ENCODE results near the gene PHC3. TPM values are rescaled to one million over a fixed set of nuclear protein-coding genes. Genes with fewer than 3 reads are reported as not detected.

The PHC3 gene
- total RNA-seq, 2 experiments from 2014 or later, result 40.6 to 89.7 TPM

DNA sequence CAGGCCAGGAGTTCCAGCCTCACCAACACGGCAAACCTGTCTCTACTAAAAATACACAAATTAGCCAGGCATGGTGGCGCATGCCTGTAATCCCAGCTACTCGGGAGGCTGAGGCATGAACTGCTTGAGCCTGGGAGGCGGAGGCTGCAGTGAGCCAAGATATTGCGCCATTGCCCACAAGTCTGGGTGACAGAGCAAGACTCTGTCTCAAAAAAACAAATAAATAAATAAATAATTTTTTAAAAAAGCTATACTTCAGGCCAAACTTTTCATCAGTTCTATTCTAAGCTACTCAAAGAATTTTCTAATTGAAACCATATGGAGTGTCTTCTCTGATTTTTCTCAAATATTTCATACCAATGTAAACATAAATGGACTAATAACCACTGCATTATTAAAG lies 43.5 kb downstream of the PHC3 start:
- no peak for TF ChIP-seq EZH2phosphoT487 (IDR thresholded peaks at IDR 0.05; ENCODE audit: borderline replicate concordance, low read depth, low read length)
- TF ChIP-seq, protein P1, sequence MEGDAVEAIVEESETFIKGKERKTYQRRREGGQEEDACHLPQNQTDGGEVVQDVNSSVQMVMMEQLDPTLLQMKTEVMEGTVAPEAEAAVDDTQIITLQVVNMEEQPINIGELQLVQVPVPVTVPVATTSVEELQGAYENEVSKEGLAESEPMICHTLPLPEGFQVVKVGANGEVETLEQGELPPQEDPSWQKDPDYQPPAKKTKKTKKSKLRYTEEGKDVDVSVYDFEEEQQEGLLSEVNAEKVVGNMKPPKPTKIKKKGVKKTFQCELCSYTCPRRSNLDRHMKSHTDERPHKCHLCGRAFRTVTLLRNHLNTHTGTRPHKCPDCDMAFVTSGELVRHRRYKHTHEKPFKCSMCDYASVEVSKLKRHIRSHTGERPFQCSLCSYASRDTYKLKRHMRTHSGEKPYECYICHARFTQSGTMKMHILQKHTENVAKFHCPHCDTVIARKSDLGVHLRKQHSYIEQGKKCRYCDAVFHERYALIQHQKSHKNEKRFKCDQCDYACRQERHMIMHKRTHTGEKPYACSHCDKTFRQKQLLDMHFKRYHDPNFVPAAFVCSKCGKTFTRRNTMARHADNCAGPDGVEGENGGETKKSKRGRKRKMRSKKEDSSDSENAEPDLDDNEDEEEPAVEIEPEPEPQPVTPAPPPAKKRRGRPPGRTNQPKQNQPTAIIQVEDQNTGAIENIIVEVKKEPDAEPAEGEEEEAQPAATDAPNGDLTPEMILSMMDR (conservative IDR thresholded peaks at IDR 0.05; ENCODE audit: low read length), result no peak
- Histone ChIP-seq H4K20me1 (ENCODE audit: insufficient read depth, low read length) (no peaks in the 10 kb centered on the region), H3K36me3 (ENCODE audit: insufficient read depth, low read length) (peaks cover 91% of the 10 kb centered on the region), H3K79me2 (ENCODE audit: insufficient read depth, low read depth, low read length) (peaks cover 39% of the 10 kb centered on the region; the same call in 1 of the 2 replicates), H3K9me2 (ENCODE audit: insufficient read depth, low read length) (no peaks in the 10 kb centered on the region), H3K4me3 (ENCODE audit: low read depth, low read length, poor library complexity, severe bottlenecking) (no peak overlapping the region), H3K27ac (ENCODE audit: low read depth, low read length, poor library complexity, severe bottlenecking) (no peak overlapping the region), H3K4me2 (ENCODE audit: low read length) (no peak overlapping the region), H3K4me1 (ENCODE audit: insufficient read depth, low read length, poor library complexity, severe bottlenecking) (peaks cover 16% of the 10 kb centered on the region), H2AFZ (ENCODE audit: low read length) (no peak overlapping the region), H3K9me3 (ENCODE audit: low read length) (no peaks in the 10 kb centered on the region)
- DNase-seq (ENCODE audit: low spot score), result no peak
- CTCF ChIA-PET (ENCODE audit: unreplicated experiment), result no interaction called here
- no TSS peak for BruUV-seq (replicated peaks)
- POLR2A ChIA-PET, result interaction anchor here (1.0 to 2.0 kb wide), 4 partner anchors 9 to 17 kb away, joined by 3 to 10 read pairs (median 4); no protein-coding TSS in a partner anchor
- intact Hi-C loops (cut with micrococcal nuclease; ENCODE audit: unreplicated experiment), result no loop called here

DNA sequence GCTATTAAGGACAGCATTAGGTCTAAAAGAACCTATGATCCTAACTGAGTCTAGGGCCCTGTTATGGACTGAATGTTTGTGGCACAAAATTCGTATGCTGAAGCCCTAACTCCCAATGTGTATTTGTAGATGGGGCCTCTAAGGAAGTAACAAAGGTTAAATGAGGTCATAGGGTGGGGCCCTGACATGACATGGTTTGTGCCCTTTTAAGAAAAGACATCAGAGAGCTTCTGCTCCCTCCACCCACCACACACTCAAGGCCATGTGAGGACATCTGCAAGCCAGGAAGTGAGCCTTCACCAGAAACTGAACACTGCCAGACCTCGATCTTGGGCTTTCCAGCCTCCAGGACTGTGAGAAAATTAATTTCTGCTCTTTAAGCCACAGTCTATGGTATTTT lies 49.2 kb downstream of the PHC3 start:
- POLR2A ChIA-PET, result interaction anchor here (0.6 to 1.8 kb wide), 7 partner anchors 10 to 39 kb away, joined by 3 to 11 read pairs (median 4); no protein-coding TSS in a partner anchor
- Histone ChIP-seq H3K4me1 (ENCODE audit: insufficient read depth, low read length, poor library complexity, severe bottlenecking) (peaks cover 65% of the 10 kb centered on the region), H3K9me3 (ENCODE audit: low read length) (peaks cover 7% of the 10 kb centered on the region; the same call in 1 of the 2 replicates), H3K36me3 (ENCODE audit: insufficient read depth, low read length) (peaks cover 79% of the 10 kb centered on the region), H3K79me2 (ENCODE audit: insufficient read depth, low read depth, low read length) (peaks cover 57% of the 10 kb centered on the region), H3K4me2 (ENCODE audit: low read length) (peak overlapping the region; percentile 43), H3K4me3 (ENCODE audit: low read depth, low read length, poor library complexity, severe bottlenecking) (peak overlapping the region; percentile 24), H3K9me2 (ENCODE audit: insufficient read depth, low read length) (no peaks in the 10 kb centered on the region), H3K27ac (ENCODE audit: low read depth, low read length, poor library complexity, severe bottlenecking) (peak overlapping the region; percentile 96), H4K20me1 (ENCODE audit: insufficient read depth, low read length) (no peaks in the 10 kb centered on the region), H2AFZ (ENCODE audit: low read length) (no peak overlapping the region)
- peak; percentile 79 for DNase-seq (ENCODE audit: low spot score)
- CTCF ChIA-PET (ENCODE audit: unreplicated experiment), result interaction anchor here (0.7 kb wide), 1 partner anchor 32 kb away, joined by 4 read pairs; no protein-coding TSS in a partner anchor
- no TSS peak for BruUV-seq (replicated peaks)
- intact Hi-C loops (cut with micrococcal nuclease; ENCODE audit: unreplicated experiment), result no loop called here
- no peak for TF ChIP-seq EZH2phosphoT487 (IDR thresholded peaks at IDR 0.05; ENCODE audit: borderline replicate concordance, low read depth, low read length)
- TF ChIP-seq, protein P1 (conservative IDR thresholded peaks at IDR 0.05; ENCODE audit: low read length), result no peak

DNA sequence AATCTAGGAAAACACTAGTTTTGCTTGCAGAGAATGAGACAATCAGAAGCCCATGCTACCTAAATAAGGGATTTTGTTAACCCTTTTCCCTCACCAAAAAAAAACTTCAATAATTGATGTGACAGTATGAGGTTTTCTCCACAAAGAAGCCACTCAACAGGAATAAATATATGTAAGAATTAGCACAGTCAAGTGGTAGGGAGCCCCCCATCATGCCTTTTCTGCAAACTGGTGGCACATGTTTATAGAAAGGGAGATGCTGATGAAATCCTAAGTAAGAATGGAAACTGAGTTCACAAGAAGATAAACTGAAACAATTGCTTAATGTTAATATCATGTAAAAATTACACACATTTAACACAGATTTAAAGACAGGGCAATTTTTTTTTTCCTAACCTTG lies 51.0 kb downstream of the PHC3 start:
- peaks cover 70% of the 10 kb centered on the region for H3K36me3 ChIP-seq (ENCODE audit: insufficient read depth, low read length)
- peak overlapping the region; percentile 96 for H3K27ac ChIP-seq (ENCODE audit: low read depth, low read length, poor library complexity, severe bottlenecking)
- H3K4me3 ChIP-seq (ENCODE audit: low read depth, low read length, poor library complexity, severe bottlenecking), result peak overlapping the region; percentile 61
- peaks cover 70% of the 10 kb centered on the region for H3K79me2 ChIP-seq (ENCODE audit: insufficient read depth, low read depth, low read length)
- H4K20me1 ChIP-seq (ENCODE audit: insufficient read depth, low read length), result no peaks in the 10 kb centered on the region
- ChIA-PET CTCF (ENCODE audit: unreplicated experiment) (no interaction called here), POLR2A (interaction anchor here (1.5 to 5.4 kb wide), 3 partner anchors 8 to 24 kb away, joined by 4 to 86 read pairs (median 30); no protein-coding TSS in a partner anchor)
- no TSS peak for BruUV-seq (replicated peaks)
- no peak for TF ChIP-seq EZH2phosphoT487 (IDR thresholded peaks at IDR 0.05; ENCODE audit: borderline replicate concordance, low read depth, low read length)
- TF ChIP-seq, protein P1 (conservative IDR thresholded peaks at IDR 0.05; ENCODE audit: low read length), result no peak
- H3K4me2 ChIP-seq (ENCODE audit: low read length), result peak overlapping the region; percentile 77
- H3K4me1 ChIP-seq (ENCODE audit: insufficient read depth, low read length, poor library complexity, severe bottlenecking), result peaks cover 80% of the 10 kb centered on the region
- intact Hi-C loops (cut with micrococcal nuclease; ENCODE audit: unreplicated experiment), result no loop called here
- H2AFZ ChIP-seq (ENCODE audit: low read length), result no peak overlapping the region; the same call in 1 of the 2 replicates
- peaks cover 7% of the 10 kb centered on the region; the same call in 1 of the 2 replicates for H3K9me3 ChIP-seq (ENCODE audit: low read length)
- DNase-seq (ENCODE audit: low spot score), result peak; percentile 50
- no peaks in the 10 kb centered on the region for H3K9me2 ChIP-seq (ENCODE audit: insufficient read depth, low read length)

All from OCI-LY7 (cell line).